Thyroid gland (tissue), 4 donors: ENCODE data around the gene RHOA.

ENCODE experiments used
- POLR2A ChIP-seq, 2 donors: fragments of 450-650 bp; IDR thresholded peaks; one replicate each; pipeline ENCODE4 v1.6.1; 2017; ENCODE audit warnings: antibody characterized with exemption in 2 of 2, mild to moderate bottlenecking in 2 of 2, moderate library complexity in 1 of 2
- TF ChIP-seq, protein P1 (sequence below), 6 experiments: fragments of 200-600 bp in 3 of 6; fragments of 450-650 bp in 3 of 6; sonication (generic) in 3 of 6; IDR thresholded peaks; one replicate each; pipeline ENCODE4 v1.5.1; 2016 to 2019; ENCODE audit warnings: antibody characterized with exemption in 6 of 6, mild to moderate bottlenecking in 2 of 6, inconsistent platforms in 1 of 6, moderate library complexity in 1 of 6

GRCh38 chr3:49378249-49378895 lies 33.4 kb downstream of the RHOA start:
- TF ChIP-seq, protein P1, sequence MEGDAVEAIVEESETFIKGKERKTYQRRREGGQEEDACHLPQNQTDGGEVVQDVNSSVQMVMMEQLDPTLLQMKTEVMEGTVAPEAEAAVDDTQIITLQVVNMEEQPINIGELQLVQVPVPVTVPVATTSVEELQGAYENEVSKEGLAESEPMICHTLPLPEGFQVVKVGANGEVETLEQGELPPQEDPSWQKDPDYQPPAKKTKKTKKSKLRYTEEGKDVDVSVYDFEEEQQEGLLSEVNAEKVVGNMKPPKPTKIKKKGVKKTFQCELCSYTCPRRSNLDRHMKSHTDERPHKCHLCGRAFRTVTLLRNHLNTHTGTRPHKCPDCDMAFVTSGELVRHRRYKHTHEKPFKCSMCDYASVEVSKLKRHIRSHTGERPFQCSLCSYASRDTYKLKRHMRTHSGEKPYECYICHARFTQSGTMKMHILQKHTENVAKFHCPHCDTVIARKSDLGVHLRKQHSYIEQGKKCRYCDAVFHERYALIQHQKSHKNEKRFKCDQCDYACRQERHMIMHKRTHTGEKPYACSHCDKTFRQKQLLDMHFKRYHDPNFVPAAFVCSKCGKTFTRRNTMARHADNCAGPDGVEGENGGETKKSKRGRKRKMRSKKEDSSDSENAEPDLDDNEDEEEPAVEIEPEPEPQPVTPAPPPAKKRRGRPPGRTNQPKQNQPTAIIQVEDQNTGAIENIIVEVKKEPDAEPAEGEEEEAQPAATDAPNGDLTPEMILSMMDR (IDR thresholded peaks at IDR 0.05), result no peak
- TF ChIP-seq POLR2A (IDR thresholded peaks at IDR 0.05), result no peak
